ENCODE measurements around the gene ART4.
A peak's percentile ranks its signal among the peaks of the same experiment; 100 is the strongest.

The ART4 gene

GRCh38 chr12:14810167-14810952 is 33.0 kb downstream of the ART4 start:
- DNase-seq: no peak

DNA sequence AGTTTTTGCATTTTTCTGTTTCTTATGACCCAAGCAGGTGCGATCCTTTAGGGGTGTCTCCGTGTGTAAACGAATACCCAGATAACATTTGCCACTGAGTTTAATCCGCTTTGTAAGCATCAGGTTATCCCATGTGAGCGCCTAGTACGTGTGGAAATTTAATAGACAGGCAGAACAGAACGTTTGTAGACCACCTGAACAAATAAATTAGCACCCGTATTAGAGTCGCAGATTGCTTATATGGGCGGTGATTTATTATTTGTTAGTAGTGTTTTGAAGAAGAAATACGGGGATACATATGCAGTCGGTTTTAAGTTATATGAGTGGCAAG is 39.5 kb downstream of the ART4 start:
- DNase-seq: no peak

DNA sequence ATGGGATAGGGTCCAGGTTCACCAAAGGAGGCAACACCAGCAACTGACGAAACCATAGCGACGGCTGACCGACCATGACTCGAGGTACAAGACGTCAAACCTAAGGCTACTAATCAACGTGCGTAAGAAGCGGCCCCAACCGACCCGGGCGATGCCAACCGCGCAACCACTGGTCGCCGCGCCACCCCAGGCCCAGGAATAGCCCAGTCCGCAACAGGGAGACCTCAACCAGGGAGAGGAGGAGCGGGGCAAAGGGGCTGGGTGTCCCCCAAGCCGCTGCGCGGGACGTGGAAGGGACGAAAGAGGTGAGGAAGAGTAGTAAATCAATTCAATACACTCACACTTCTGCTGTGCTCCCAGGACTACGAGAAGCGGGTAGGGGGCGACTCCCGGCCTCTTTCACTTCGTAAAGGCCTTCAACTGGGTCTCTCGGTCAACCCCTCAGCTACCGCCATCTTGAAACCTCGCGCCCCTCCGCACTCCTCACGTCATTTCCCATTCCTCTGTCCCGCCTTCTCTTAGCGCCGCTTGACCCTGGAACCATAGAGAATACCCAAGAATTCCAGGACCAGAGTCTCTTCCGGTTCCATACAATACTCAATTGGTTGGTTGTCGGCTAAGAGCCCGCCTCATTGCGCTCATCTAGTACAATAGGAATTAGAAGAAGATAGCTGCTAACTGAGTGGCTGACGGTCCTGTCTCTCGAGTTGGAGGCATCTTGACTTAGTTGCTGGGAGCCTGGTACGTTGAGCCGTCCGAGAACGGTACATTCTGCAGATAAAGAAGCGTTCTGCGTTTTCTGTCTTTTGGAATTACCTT is 40.1 kb downstream of the ART4 start, which contains the start of the genes C12orf60 and WBP11:
C12orf60 (plus strand) TSS at position 660 of the 819 bp plus-strand sequence. CDS start 19,266 bp downstream, outside the sequence.
WBP11 (minus strand) TSS at position 468 of the 819 bp plus-strand sequence. CDS start 2,095 bp downstream, outside the sequence.
- DNase-seq: peak; percentile 83

DNA sequence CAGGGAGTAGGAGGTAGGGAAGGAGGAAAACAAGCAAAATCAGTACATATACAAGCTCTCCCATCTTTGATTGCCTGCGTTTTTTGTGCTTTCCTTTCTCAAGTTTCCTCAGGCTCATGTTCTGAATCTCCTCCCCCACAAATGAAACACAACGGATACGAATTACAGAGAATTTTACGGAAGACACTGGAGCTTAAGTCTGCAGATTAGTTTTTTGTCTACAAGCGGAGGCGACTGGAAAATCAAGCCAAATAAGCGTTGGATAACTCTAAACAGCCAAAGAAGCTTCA is 40.7 kb downstream of the ART4 start:
- no peak for DNase-seq

DNA sequence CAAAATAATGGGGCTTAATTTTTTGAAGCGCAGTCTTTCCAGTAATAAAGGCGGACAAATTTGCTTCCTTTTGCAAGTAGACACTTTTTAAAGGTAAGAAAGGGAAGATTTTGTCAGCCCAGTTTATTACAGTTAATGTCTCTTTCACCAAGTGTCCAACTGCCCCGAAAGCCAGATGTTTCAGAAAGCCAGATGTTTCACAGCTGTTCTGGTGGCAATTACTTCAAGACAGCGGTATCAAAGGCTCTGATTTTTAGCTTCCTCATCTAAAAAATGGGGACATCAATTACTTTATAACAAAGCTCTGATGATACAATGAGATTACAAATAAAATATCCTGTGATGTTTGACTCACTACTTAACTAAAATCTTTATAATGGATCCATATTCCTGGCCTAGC is 41.1 kb downstream of the ART4 start:
- no peak for DNase-seq

DNA sequence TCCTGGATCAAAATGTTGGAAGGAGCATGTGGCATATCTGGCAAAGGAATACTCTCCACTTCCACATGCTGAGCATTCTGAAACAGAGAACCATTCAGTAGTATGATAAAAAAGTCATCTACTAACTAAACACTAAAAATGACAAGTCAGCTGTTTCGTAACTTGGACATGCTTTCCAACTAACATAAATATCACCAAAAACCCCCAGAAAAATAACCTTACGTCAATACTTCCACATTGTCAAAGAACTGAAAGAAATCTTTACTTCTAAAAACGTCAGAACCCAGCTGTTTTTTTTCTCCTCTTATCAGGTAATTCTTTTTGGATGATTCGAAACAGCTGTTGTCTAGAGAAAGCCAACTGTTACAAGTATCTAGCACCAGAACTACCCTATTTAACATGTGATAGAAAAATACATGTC is 48.3 kb downstream of the ART4 start:
- no peak for DNase-seq

DNA sequence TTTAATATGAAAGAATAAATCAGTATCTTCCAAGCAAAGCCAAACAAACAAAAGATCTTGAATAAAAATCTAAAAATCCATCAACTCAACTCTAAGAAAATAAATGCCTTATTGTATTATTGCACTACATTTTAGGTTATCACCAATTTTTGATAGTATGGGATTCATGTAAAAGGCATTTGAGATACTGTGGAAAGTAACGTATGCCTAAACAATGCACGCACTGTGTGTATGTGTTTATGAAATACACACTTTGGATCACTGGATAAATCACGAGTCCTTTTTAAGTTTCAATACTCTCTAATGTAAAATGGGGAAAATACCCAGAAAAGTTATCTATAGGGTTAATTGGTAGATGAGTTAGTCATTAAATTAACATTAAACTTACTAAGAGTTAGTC is 57.8 kb downstream of the ART4 start:
- no peak for DNase-seq

- no peak for DNase-seq
Observed at GRCh38 chr12:14784471-14784870, 58.9 kb downstream of the ART4 start.

DNA sequence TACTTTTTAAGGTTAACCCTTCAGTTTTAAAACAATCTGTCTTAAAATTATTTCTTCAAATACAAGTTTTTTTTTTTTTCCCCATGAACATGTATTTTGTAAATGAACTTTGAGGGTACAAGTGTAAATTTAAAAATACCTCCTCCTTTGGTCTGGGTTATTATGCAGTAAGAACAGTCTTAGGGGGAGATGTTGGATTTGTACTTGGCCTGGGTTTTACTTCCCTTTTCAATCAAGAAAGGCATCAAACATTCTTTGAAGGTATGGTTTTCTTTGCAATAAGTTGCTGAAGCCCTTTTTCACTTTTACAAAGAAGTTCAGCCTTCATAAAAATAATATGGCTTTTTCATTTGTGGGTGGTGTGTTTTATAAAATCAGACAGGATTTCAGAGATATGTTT is 60.6 kb downstream of the ART4 start:
- DNase-seq: no peak

DNA sequence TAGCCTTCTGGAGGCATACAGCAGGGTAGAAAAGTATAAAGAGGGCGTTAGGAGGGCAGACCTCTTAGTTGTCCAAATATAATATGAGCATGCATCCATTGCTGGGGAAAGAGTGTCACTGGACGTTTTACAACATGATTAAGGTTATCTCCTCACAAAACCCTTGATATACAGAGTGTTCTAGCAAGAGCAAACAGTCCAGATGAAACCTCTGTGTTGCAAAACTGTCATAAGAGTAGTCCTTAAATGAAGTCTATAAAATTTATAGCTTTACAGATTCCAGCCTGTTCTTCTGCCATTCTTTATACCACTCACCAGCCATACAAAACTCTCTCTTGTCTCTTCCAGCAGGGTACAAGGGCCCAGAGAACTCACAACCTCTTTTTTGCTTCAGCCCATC is 61.8 kb downstream of the ART4 start:
- no peak for DNase-seq

GRCh38 chr12:14780859-14781258 is 62.5 kb downstream of the ART4 start:
- DNase-seq: no peak

- DNase-seq: no peak
Observed at GRCh38 chr12:14779834-14780233, 63.5 kb downstream of the ART4 start.

GRCh38 chr12:14777271-14777670 is 66.1 kb downstream of the ART4 start:
- DNase-seq: no peak

DNA sequence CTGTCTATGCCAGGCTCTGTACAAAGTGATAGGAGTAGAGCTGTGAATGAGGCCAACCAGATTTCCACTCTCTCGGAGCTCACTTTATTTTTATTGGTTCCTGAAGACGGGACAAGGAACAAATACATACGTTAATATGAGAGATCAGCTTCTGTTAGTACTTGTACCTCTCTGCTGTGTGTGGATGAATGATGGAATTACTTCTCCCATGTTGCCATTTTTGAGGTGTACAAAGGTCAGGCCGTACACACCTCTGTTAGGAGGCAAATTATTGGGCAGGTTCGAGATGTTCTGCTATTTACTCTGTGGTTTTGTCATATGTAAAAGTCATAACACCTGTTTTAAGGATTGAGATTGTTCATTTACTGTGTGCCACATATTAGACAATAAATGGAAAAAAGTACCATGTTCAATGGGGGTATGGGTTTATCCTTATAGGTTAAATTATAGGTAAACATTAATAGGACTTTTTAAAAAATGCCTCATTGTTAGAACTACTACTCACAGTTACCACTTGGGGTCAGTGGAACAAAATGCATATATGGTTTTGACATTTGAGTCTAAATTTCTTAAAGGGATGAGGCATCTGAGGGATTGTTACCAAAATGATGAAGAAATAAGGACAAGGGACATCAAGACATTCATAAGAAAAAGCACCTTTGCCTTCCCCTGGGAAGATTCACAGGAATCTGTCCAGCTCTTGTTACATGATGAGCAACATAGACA is 66.9 kb downstream of the ART4 start:
- no peak for DNase-seq

- DNase-seq: no peak
Observed at GRCh38 chr12:14775636-14775980, 67.7 kb downstream of the ART4 start.

Data from effector CD8-positive, alpha-beta T cell (primary cell).